ENCODE data around the gene NAV2.

GRCh38 chr11:19734171-19734570 is 21.5 kb downstream of the NAV2 start:
- no peak for TF ChIP-seq TCF7L2 (IDR thresholded peaks at IDR 0.05; ENCODE audit: low read depth, low read length)
- TF ChIP-seq POLR2AphosphoS5 (IDR thresholded peaks at IDR 0.05; ENCODE audit: low read depth, low read length), result no peak
